Gastrocnemius medialis (tissue), 4 donors: Measurements from ENCODE around the gene HLA-B. TPM values are rescaled to one million over a fixed set of nuclear protein-coding genes. Genes with fewer than 3 reads are reported as not detected.

Source experiments
- ATAC-seq, 2 donors: fragments of 150-250 bp; one replicate each; pipeline ENCODE4 v1.9.1; 2016
- DNase-seq, 2 donors: peaks; one replicate each; pipeline ENCODE4 v3.0.0-alpha.2; 2019
- H3K27ac ChIP-seq, 4 donors: fragments of 200-600 bp; sonication (generic); 1 replicate in 1 of 4; 2 replicates in 3 of 4; pipeline ENCODE4 v1.5.1; 2016 to 2018; ENCODE audit warnings: mild to moderate bottlenecking in 2 of 4, moderate library complexity in 1 of 4
- H3K27me3 ChIP-seq, 3 donors: fragments of 200-600 bp; sonication (generic) in 2 of 3; 1 replicate in 1 of 3; 2 replicates in 2 of 3; pipeline versions ENCODE4 v1.5.1 to v1.6.0; 2016 to 2019; ENCODE audit warnings: mild to moderate bottlenecking in 1 of 3, moderate library complexity in 1 of 3
- H3K36me3 ChIP-seq, 2 donors: fragments of 200-600 bp; sonication (generic) in 1 of 2; one replicate each; pipeline ENCODE4 v1.5.1; 2017 to 2018
- H3K4me1 ChIP-seq, 2 donors: fragments of 200-600 bp; sonication (generic) in 1 of 2; one replicate each; pipeline ENCODE4 v1.5.1; 2016 to 2017; ENCODE audit warnings: mild to moderate bottlenecking in 2 of 2
- H3K4me3 ChIP-seq, 4 donors: fragments of 200-600 bp; sonication (generic) in 3 of 4; 1 replicate in 1 of 4; 2 replicates in 3 of 4; pipeline ENCODE4 v1.5.1; 2016 to 2019; ENCODE audit warnings: mild to moderate bottlenecking in 2 of 4
- H3K9me3 ChIP-seq, 3 donors: fragments of 200-600 bp; sonication (generic) in 2 of 3; 1 replicate in 1 of 3; 2 replicates in 2 of 3; pipeline ENCODE4 v1.5.1; 2016 to 2019
- CTCF ChIP-seq, 5 experiments: fragments of 450-650 bp in 3 of 5; fragments of 200-600 bp in 2 of 5; sonication (generic) in 2 of 5; IDR thresholded peaks in 4 of 5; conservative IDR thresholded peaks in 1 of 5; 1 replicate in 4 of 5; 2 replicates in 1 of 5; pipeline ENCODE4 v1.5.1; 2016 to 2019; ENCODE audit warnings: antibody characterized with exemption in 5 of 5, mild to moderate bottlenecking in 3 of 5, moderate library complexity in 3 of 5
- POLR2A ChIP-seq, 2 donors: fragments of 450-650 bp; IDR thresholded peaks; one replicate each; pipeline ENCODE4 v1.6.1; 2017; ENCODE audit warnings: antibody characterized with exemption in 2 of 2, mild to moderate bottlenecking in 2 of 2, moderate library complexity in 2 of 2
- in situ Hi-C, 4 donors: fragments of 200-750 bp; cut with MboI; loops; one replicate each; pipeline versions ENCODE4 v1.15.0 to v1.8.0; 2017; ENCODE audit warnings: low sequenced_read_pairs in 4 of 4
- intact Hi-C: fragments of 100-400 bp; cut with DNase I; formaldehyde crosslinking; loops from one replicate; pipeline ENCODE4 v1.15.1; 2023; ENCODE audit warnings: low total_unique reads
- total RNA-seq, 4 donors: library from RNA; depleted of rRNA; stranded (reverse); fragments of >200 nt; gene quantifications; one replicate each; pipeline versions ENCODE4 v1.1.0 to v1.2.3, GENCODE V29; 2016

HLA-B gene
- total RNA-seq, 4 donors from 2014 or later: 182 to 300 (median 192) TPM

GRCh38 chr6:31321005-31321707 is 35.8 kb downstream of the HLA-B start:
- Histone ChIP-seq H3K4me1 (no peaks in the 10 kb centered on the region), H3K27me3 (no peaks in the 10 kb centered on the region), H3K9me3 (no peaks in the 10 kb centered on the region), H3K36me3 (no peaks in the 10 kb centered on the region), H3K4me3 (no peak overlapping the region), H3K27ac (no peak overlapping the region)
- TF ChIP-seq POLR2A (IDR thresholded peaks at IDR 0.05): no peak
- no peak for TF ChIP-seq CTCF (IDR thresholded peaks at IDR 0.05 in 4 of 5, conservative IDR thresholded peaks at IDR 0.05 in 1 of 5)
- no peak for DNase-seq
- ATAC-seq: no peak
- intact Hi-C loops (no loop called here), in situ Hi-C loops (no loop called here)

GRCh38 chr6:31317036-31317435 is 39.9 kb downstream of the HLA-B start:
- intact Hi-C loops (no loop called here), in situ Hi-C loops (no loop called here)
- ATAC-seq: no peak
- Histone ChIP-seq H3K4me3 (no peak overlapping the region), H3K4me1 (no peaks in the 10 kb centered on the region), H3K9me3 (no peaks in the 10 kb centered on the region), H3K27me3 (no peaks in the 10 kb centered on the region), H3K27ac (no peak overlapping the region), H3K36me3 (no peaks in the 10 kb centered on the region)
- TF ChIP-seq CTCF (IDR thresholded peaks at IDR 0.05 in 4 of 5, conservative IDR thresholded peaks at IDR 0.05 in 1 of 5): no peak
- TF ChIP-seq POLR2A (IDR thresholded peaks at IDR 0.05): no peak
- no peak for DNase-seq

- DNase-seq: no peak
- intact Hi-C loops (no loop called here), in situ Hi-C loops (no loop called here)
- Histone ChIP-seq H3K9me3 (no peaks in the 10 kb centered on the region), H3K4me3 (no peak overlapping the region), H3K4me1 (peaks cover 0 to 8% of the 10 kb centered on the region in 2 donors), H3K36me3 (no peaks in the 10 kb centered on the region), H3K27me3 (peaks cover 4 to 33% (median 25%) of the 10 kb centered on the region in 3 donors), H3K27ac (no peak overlapping the region)
- TF ChIP-seq CTCF (IDR thresholded peaks at IDR 0.05 in 4 of 5, conservative IDR thresholded peaks at IDR 0.05 in 1 of 5) (no peak), POLR2A (IDR thresholded peaks at IDR 0.05) (no peak)
- no peak for ATAC-seq
Observed at GRCh38 chr6:31309641-31310040, 47.3 kb downstream of the HLA-B start.

- no peak overlapping the region for H3K27ac ChIP-seq
- no peaks in the 10 kb centered on the region for H3K9me3 ChIP-seq
- peaks cover 0 to 8% of the 10 kb centered on the region in 2 donors for H3K4me1 ChIP-seq
- ATAC-seq: no peak
- DNase-seq: no peak
- intact Hi-C loops (no loop called here), in situ Hi-C loops (no loop called here)
- H3K27me3 ChIP-seq: peaks cover 4 to 33% (median 25%) of the 10 kb centered on the region in 3 donors
- no peak for TF ChIP-seq POLR2A (IDR thresholded peaks at IDR 0.05)
- no peak for TF ChIP-seq CTCF (IDR thresholded peaks at IDR 0.05 in 4 of 5, conservative IDR thresholded peaks at IDR 0.05 in 1 of 5)
- peak overlapping the region; percentile 34 to 61 (median 43) for H3K4me3 ChIP-seq
- no peaks in the 10 kb centered on the region for H3K36me3 ChIP-seq
Observed at GRCh38 chr6:31308845-31309175, 48.2 kb downstream of the HLA-B start.
